ENCODE results near the gene FBXO38. TPM values are rescaled to one million over a fixed set of nuclear protein-coding genes. Genes with fewer than 3 reads are reported as not detected.
A peak's percentile ranks its signal among the peaks of the same experiment; 100 is the strongest.
"Not testable (repeated sequence)": the region's sequence is repeated elsewhere in the genome, so short reads cannot be mapped to it uniquely, and the experiment has no call there.

Gene FBXO38
- polyA plus RNA-seq, 1 of the 3 experiments (the other 2 are of a cell fraction) = 15.5 TPM

DNA sequence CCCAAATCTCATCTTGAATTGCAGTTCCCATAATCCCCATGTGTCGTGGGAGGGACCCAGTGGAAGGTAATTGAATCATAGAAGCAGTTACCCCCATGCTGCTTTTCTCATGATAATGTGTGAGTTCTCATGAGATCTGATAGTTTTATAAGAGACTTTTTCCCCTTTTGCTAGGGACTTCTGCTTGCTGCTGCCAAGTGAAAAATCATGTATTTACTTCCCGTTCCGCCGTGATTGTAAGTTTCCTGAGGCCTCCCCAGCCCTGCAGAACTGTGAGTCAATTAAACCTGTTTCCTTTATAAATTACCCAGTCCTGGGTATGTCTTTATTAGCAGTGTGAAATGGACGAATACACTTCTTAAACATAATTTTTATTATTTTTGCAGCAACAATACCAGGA is 85.0 kb downstream of the FBXO38 start:
- H3K9ac ChIP-seq; H3K79me2 ChIP-seq (ENCODE audit: insufficient read depth); H3K4me2 ChIP-seq; H3K4me1 ChIP-seq (ENCODE audit: control insufficient read depth in 1 of 2, insufficient read depth in 2 of 2, low read depth in 1 of 2, low read length in 1 of 2); POLR2A ChIA-PET; H2AFZ ChIP-seq (ENCODE audit: low read depth); H3K27me3 ChIP-seq (ENCODE audit: insufficient read depth); H3K36me3 ChIP-seq (replicated peaks in 1 of 2; ENCODE audit: control insufficient read depth in 1 of 2, insufficient read depth in 2 of 2, low read length in 1 of 2); H3K9me3 ChIP-seq; H3K4me3 ChIP-seq (ENCODE audit: low read depth in 2 of 2, low read length in 1 of 2); H3K9me2 ChIP-seq; H4K20me1 ChIP-seq (ENCODE audit: insufficient read depth); DNase-seq: not testable (repeated sequence)
- peak overlapping the region in 1 of 2 experiments; percentile 90; a peak in 2 of 4 replicates for H3K27ac ChIP-seq (ENCODE audit: low read depth in 2 of 2, low read length in 1 of 2)
- peaks cover 21% of the 10 kb centered on the region for H3F3A ChIP-seq (replicated peaks; ENCODE audit: insufficient read depth)
- CTCF ChIA-PET = interaction anchor here (1.3 to 3.4 kb wide), 4 partner anchors 10 to 646 kb away, joined by 4 to 23 read pairs (median 7); no protein-coding TSS in a partner anchor
- WGBS (ENCODE audit: low lambda C conversion rate) = 64% methylated on average over 5 of the region's 5 CpGs

DNA sequence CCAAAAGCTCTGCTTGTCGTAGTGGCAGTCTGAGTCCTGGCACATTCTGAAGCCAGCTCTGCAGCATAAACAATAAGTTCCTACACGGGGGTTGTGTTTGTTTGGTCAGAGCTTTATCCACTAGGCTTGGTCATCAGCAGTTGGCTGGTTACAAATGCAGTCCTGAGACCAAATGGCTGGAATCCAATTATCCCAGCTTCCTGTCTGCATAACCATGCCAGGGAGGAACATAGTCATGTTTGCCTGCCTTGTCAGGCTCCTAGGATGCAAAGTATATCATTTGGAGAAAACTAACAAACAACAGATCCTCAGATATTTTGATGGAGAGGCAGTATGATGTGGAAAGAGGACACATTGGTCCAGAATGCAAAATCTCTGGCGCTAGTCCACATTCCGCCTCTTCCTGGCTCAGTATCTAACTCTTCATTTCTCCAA is 85.8 kb downstream of the FBXO38 start:
- no peak overlapping the region for H3K4me3 ChIP-seq (ENCODE audit: low read depth in 2 of 2, low read length in 1 of 2)
- 61% methylated on average over 4 of the region's 4 CpGs for WGBS (ENCODE audit: low lambda C conversion rate)
- ChIA-PET CTCF (interaction anchor here (1.3 to 3.4 kb wide), 6 partner anchors 9 to 645 kb away, joined by 4 to 23 read pairs (median 6); no protein-coding TSS in a partner anchor), POLR2A (no interaction called here)
- TF ChIP-seq CHD2 (IDR thresholded peaks at IDR 0.05; ENCODE audit: low read length, partially characterized antibody) = no peak
- peak; percentile 56; the same call in 1 of the 2 replicates for TF ChIP-seq NFIC (IDR thresholded peaks at IDR 0.05; ENCODE audit: borderline replicate concordance)
- no peaks in the 10 kb centered on the region for H3K27me3 ChIP-seq (ENCODE audit: insufficient read depth)
- H3K9ac ChIP-seq = no peak overlapping the region
- H3K79me2 ChIP-seq (ENCODE audit: insufficient read depth) = no peaks in the 10 kb centered on the region
- H3K9me2 ChIP-seq = no peaks in the 10 kb centered on the region
- H3K4me1 ChIP-seq (ENCODE audit: control insufficient read depth in 1 of 2, insufficient read depth in 2 of 2, low read depth in 1 of 2, low read length in 1 of 2) = peaks cover 3 to 4% of the 10 kb centered on the region in 2 experiments; a peak in 1 of 4 replicates
- DNase-seq = no peak
- peak overlapping the region; percentile 7; the same call in 1 of the 2 replicates for H2AFZ ChIP-seq (ENCODE audit: low read depth)
- peaks cover 24% of the 10 kb centered on the region for H3F3A ChIP-seq (replicated peaks; ENCODE audit: insufficient read depth)
- no peaks in the 10 kb centered on the region for H4K20me1 ChIP-seq (ENCODE audit: insufficient read depth)
- H3K36me3 ChIP-seq (replicated peaks in 1 of 2; ENCODE audit: control insufficient read depth in 1 of 2, insufficient read depth in 2 of 2, low read length in 1 of 2) = no peaks in the 10 kb centered on the region
- no peaks in the 10 kb centered on the region for H3K9me3 ChIP-seq
- H3K27ac ChIP-seq (ENCODE audit: low read depth in 2 of 2, low read length in 1 of 2) = peak overlapping the region in 1 of 2 experiments; percentile 90; a peak in 2 of 4 replicates
- 0 out of 2 replicates have a peak overlapping the region, but pooled peaks have one; percentile 0 for H3K4me2 ChIP-seq

DNA sequence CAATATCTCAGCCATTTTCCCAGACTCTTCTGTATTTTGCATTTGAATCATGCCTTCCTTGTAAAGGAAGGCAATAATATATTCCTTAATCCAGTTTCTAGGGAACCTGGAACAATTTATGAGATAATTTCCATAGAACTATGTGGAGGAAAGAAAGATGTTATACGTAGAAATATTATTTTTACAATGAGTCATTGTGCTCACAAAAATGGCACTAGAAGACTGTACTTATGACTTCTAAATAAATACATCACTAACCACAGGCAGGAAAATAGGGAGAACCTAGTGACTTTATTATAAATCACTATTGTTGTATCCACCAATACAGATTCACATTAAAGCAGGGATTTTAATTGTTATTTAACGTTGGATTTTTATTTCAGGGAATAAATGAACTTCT is 87.6 kb downstream of the FBXO38 start:
- WGBS (ENCODE audit: low lambda C conversion rate) = 31% methylated on average over 2 of the region's 2 CpGs
- no peak overlapping the region for H3K4me3 ChIP-seq (ENCODE audit: low read depth in 2 of 2, low read length in 1 of 2)
- no peaks in the 10 kb centered on the region for H3K79me2 ChIP-seq (ENCODE audit: insufficient read depth)
- no peaks in the 10 kb centered on the region for H3K9me3 ChIP-seq
- H2AFZ ChIP-seq (ENCODE audit: low read depth) = no peak overlapping the region
- no peak overlapping the region for H3K9ac ChIP-seq
- peak overlapping the region in 1 of 2 experiments; percentile 90; a peak in 2 of 4 replicates for H3K27ac ChIP-seq (ENCODE audit: low read depth in 2 of 2, low read length in 1 of 2)
- no peaks in the 10 kb centered on the region for H3K27me3 ChIP-seq (ENCODE audit: insufficient read depth)
- no peaks in the 10 kb centered on the region for H4K20me1 ChIP-seq (ENCODE audit: insufficient read depth)
- H3K36me3 ChIP-seq (replicated peaks in 1 of 2; ENCODE audit: control insufficient read depth in 1 of 2, insufficient read depth in 2 of 2, low read length in 1 of 2) = no peaks in the 10 kb centered on the region
- CTCF ChIA-PET = no interaction called here
- no peaks in the 10 kb centered on the region for H3K9me2 ChIP-seq
- peaks cover 25% of the 10 kb centered on the region for H3F3A ChIP-seq (replicated peaks; ENCODE audit: insufficient read depth)
- POLR2A ChIA-PET = no interaction called here
- peaks cover 3 to 4% of the 10 kb centered on the region in 2 experiments; a peak in 1 of 4 replicates for H3K4me1 ChIP-seq (ENCODE audit: control insufficient read depth in 1 of 2, insufficient read depth in 2 of 2, low read depth in 1 of 2, low read length in 1 of 2)
- H3K4me2 ChIP-seq = peak overlapping the region; percentile 38; the same call in 1 of the 2 replicates
- no peak for DNase-seq
- TF ChIP-seq NFIC (IDR thresholded peaks at IDR 0.05; ENCODE audit: borderline replicate concordance) = no peak
- no peak for TF ChIP-seq RAD21 (IDR thresholded peaks at IDR 0.05; ENCODE audit: low read length)
- no peak for TF ChIP-seq ELF1 (IDR thresholded peaks at IDR 0.05)
- TF ChIP-seq, protein P1, sequence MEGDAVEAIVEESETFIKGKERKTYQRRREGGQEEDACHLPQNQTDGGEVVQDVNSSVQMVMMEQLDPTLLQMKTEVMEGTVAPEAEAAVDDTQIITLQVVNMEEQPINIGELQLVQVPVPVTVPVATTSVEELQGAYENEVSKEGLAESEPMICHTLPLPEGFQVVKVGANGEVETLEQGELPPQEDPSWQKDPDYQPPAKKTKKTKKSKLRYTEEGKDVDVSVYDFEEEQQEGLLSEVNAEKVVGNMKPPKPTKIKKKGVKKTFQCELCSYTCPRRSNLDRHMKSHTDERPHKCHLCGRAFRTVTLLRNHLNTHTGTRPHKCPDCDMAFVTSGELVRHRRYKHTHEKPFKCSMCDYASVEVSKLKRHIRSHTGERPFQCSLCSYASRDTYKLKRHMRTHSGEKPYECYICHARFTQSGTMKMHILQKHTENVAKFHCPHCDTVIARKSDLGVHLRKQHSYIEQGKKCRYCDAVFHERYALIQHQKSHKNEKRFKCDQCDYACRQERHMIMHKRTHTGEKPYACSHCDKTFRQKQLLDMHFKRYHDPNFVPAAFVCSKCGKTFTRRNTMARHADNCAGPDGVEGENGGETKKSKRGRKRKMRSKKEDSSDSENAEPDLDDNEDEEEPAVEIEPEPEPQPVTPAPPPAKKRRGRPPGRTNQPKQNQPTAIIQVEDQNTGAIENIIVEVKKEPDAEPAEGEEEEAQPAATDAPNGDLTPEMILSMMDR (IDR thresholded peaks at IDR 0.05) = no peak
- TF ChIP-seq YY1 (IDR thresholded peaks at IDR 0.05; ENCODE audit: low read depth) = no peak
- TF ChIP-seq SIN3A (IDR thresholded peaks at IDR 0.05; ENCODE audit: borderline replicate concordance, low read depth, low read length) = no peak
- TF ChIP-seq, protein P2, sequence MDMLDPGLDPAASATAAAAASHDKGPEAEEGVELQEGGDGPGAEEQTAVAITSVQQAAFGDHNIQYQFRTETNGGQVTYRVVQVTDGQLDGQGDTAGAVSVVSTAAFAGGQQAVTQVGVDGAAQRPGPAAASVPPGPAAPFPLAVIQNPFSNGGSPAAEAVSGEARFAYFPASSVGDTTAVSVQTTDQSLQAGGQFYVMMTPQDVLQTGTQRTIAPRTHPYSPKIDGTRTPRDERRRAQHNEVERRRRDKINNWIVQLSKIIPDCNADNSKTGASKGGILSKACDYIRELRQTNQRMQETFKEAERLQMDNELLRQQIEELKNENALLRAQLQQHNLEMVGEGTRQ (IDR thresholded peaks at IDR 0.05; ENCODE audit: borderline replicate concordance, low read depth, low read length) = no peak
- TF ChIP-seq, protein P3, sequence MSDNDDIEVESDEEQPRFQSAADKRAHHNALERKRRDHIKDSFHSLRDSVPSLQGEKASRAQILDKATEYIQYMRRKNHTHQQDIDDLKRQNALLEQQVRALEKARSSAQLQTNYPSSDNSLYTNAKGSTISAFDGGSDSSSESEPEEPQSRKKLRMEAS (IDR thresholded peaks at IDR 0.05; ENCODE audit: low read depth) = no peak
